PC-9 (cell line): Measurements from ENCODE around the gene GPRIN2.
"Not testable (repeated sequence)": the region's sequence is repeated elsewhere in the genome, so short reads cannot be mapped to it uniquely, and the experiment has no call there.

Experiments
- CTCF ChIP-seq: fragments of 200-600 bp; sonication (generic); conservative IDR thresholded peaks from 2 replicates; pipeline ENCODE4 v1.6.1; 2017; ENCODE audit warnings: mixed run types, antibody characterized with exemption, mild to moderate bottlenecking, moderate library complexity
- EZH2 ChIP-seq: fragments of 200-600 bp; sonication (generic); IDR thresholded peaks from 2 replicates; pipeline ENCODE4 v1.8.0; 2017; ENCODE audit warnings: antibody characterized with exemption, low read depth

- not testable (repeated sequence) for TF ChIP-seq EZH2, CTCF
Observed at GRCh38 chr10:46600516-46600915, 44.1 kb upstream of the GPRIN2 start.
